Subcutaneous abdominal adipose tissue (tissue), 5 donors: ENCODE results near the gene PPM1F.

Experiments used
- H3K27ac ChIP-seq: one replicate; pipeline ENCODE4 v1.7.0; 2013; ENCODE audit warnings: low read depth, mild to moderate bottlenecking, inconsistent platforms, low read length, moderate library complexity
- H3K27me3 ChIP-seq, 5 donors: one replicate each; pipeline ENCODE4 v1.7.0; 2013; ENCODE audit warnings: low read length in 5 of 5, inconsistent platforms in 1 of 5; ENCODE audit not compliant: control insufficient read depth in 5 of 5, insufficient read depth in 4 of 5
- H3K36me3 ChIP-seq, 5 donors: one replicate each; pipeline ENCODE4 v1.7.0; 2013; ENCODE audit warnings: low read length in 5 of 5; ENCODE audit not compliant: control insufficient read depth in 5 of 5, insufficient read depth in 5 of 5
- H3K4me1 ChIP-seq, 5 donors: one replicate each; pipeline ENCODE4 v1.7.0; 2013; ENCODE audit warnings: low read length in 5 of 5, mild to moderate bottlenecking in 3 of 5, moderate library complexity in 1 of 5; ENCODE audit not compliant: control insufficient read depth in 5 of 5, insufficient read depth in 5 of 5
- H3K4me3 ChIP-seq, 5 donors: one replicate each; pipeline ENCODE4 v1.7.0; 2013; ENCODE audit warnings: low read length in 5 of 5, low read depth in 1 of 5
- H3K9ac ChIP-seq, 5 donors: one replicate each; pipeline ENCODE4 v1.7.0; 2013; ENCODE audit warnings: low read length in 5 of 5, mild to moderate bottlenecking in 4 of 5, moderate library complexity in 3 of 5
- H3K9me3 ChIP-seq, 5 donors: one replicate each; pipeline ENCODE4 v1.7.0; 2013; ENCODE audit warnings: low read length in 5 of 5; ENCODE audit not compliant: control insufficient read depth in 5 of 5
- donor health status: healthy.
- donor health status: healthy.
- donor health status: healthy.
- donor health status: healthy.
- donor health status: healthy.

Gene PPM1F

DNA sequence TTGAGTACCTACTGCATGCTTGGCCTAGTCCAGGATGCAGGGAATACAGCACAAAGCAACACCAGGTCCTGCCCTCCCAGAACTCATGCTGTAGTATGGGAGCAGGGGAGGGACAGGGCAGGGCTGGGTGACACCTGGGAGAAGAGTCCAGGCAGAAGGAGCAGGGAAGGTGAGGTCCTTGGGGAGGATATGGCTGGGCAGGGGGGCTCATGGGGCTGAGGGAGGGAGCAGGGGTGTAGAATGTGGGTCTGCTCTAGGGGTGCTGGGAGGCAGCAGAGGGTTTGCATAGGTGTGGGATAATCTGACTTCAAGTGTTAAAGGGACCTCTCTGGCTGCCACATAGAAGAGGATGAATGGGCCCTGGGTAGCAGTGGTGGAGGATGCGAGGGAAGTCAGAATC, 25.2 kb upstream of the PPM1F start:
- Histone ChIP-seq H3K36me3 (peaks cover 0 to 44% (median 32%) of the 10 kb centered on the region in 5 donors), H3K9me3 (no peaks in the 10 kb centered on the region), H3K27ac (no peak overlapping the region), H3K27me3 (no peaks in the 10 kb centered on the region), H3K4me1 (peaks cover 0 to 21% (median 16%) of the 10 kb centered on the region in 5 donors), H3K9ac (no peak overlapping the region), H3K4me3 (no peak overlapping the region)

DNA sequence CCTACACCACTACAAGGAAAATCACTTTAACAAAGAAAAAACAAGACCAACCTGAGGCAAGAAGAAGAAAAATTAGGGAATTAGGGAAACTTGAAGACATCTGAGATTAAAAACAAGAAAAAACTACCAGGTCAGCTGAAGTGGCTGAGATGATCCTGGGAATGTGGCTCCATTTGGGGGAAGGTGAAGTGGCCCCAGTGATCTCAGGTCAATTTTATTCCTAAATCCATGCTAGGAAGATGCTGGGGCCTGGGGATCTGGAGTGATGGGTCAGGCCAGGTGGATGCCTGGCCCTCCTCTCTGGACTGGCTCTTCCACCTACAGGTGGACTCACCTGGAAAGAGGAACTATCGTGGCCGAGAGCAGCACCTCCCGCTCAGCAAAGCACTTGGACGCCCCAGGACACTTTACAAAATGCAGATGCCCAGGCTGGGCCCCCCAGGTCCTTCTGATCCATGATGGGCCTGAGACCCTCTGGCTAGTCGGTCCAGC, 23.3 kb upstream of the PPM1F start:
- peak overlapping the region in 1 of 5 donors; percentile 62 for H3K9ac ChIP-seq
- H3K36me3 ChIP-seq = peaks cover 0 to 61% (median 52%) of the 10 kb centered on the region in 5 donors
- peaks cover 0 to 6% (median under 1%) of the 10 kb centered on the region in 5 donors for H3K4me1 ChIP-seq
- no peaks in the 10 kb centered on the region for H3K27me3 ChIP-seq
- H3K27ac ChIP-seq = no peak overlapping the region
- H3K9me3 ChIP-seq = no peaks in the 10 kb centered on the region
- no peak overlapping the region for H3K4me3 ChIP-seq

DNA sequence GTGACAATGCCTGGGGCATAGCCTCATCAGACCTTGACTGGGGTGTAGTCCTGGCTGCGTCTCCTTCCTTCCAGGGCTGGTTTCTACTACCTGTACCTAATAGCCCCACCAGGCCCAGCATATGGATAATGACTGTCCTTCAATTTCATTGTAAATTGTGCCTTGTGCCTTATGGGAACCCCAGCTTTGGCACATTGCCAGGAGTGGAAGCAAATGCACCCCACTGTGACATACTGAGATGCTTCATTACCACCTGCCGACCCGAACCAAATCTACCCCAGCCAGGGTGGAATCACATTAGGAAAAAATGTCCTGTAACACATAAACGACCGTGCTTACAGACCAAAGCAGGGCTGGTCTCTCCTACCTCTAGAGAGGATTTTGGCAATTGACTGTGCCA, 22.6 kb upstream of the PPM1F start:
- no peak overlapping the region for H3K9ac ChIP-seq
- H3K9me3 ChIP-seq = no peaks in the 10 kb centered on the region
- H3K27me3 ChIP-seq = no peaks in the 10 kb centered on the region
- H3K36me3 ChIP-seq = peaks cover 0 to 67% (median 58%) of the 10 kb centered on the region in 5 donors
- H3K4me3 ChIP-seq = no peak overlapping the region
- H3K4me1 ChIP-seq = no peaks in the 10 kb centered on the region
- H3K27ac ChIP-seq = no peak overlapping the region

DNA sequence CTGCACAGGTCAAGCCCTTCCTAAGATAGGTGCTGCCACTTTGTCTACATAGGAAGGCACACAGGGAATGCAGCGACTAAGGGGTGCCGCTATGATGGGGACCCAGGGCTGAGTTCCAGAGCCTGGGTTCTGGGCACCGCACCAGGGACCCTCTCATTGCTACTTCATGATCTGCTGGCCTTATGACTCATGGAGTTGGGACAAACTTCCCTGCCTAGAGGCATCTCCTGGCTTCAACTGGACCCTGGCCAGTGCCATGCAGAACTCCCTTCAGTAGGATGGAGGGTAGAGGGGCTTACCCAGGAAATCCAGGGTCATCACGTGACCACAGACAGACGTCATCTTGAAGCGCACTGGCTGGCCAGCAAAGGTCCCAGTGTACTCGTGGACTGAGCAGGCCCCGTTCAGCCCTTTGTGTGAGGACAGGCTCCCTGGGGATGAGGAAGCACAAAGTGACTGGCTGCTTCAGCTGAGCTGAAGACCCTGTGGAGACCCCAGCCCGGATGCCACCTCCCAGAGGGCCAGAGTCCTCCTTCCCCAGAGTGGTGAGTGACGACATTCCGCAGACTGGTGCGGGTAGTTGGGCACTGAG, 21.5 kb upstream of the PPM1F start:
- Histone ChIP-seq H3K9me3 (no peaks in the 10 kb centered on the region), H3K4me1 (no peaks in the 10 kb centered on the region), H3K36me3 (peaks cover 0 to 73% (median 64%) of the 10 kb centered on the region in 5 donors), H3K27ac (no peak overlapping the region), H3K4me3 (no peak overlapping the region), H3K27me3 (no peaks in the 10 kb centered on the region), H3K9ac (no peak overlapping the region)

DNA sequence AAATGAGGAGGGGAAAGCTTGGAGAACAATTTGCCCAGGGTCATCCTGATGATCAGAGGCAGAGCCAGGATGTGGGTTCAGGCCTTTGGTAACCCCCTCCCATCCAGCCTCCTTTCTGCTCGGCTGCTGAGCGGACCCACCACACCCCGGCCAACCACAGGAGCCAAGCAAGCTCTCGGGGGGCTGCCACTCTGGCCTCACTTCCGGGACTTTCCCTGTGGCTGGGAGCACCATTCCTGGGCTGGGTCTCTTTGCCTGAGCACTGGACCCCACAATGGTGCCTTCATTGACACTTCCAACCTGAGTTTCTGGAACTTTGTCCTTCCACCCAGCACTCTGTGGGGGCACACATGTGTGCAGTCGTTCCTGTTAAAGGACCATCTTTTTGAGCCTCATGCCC, 20.2 kb upstream of the PPM1F start:
- Histone ChIP-seq H3K4me3 (no peak overlapping the region), H3K4me1 (no peaks in the 10 kb centered on the region), H3K9ac (no peak overlapping the region), H3K27me3 (no peaks in the 10 kb centered on the region), H3K9me3 (no peaks in the 10 kb centered on the region), H3K36me3 (peaks cover 0 to 78% (median 71%) of the 10 kb centered on the region in 5 donors), H3K27ac (no peak overlapping the region)

DNA sequence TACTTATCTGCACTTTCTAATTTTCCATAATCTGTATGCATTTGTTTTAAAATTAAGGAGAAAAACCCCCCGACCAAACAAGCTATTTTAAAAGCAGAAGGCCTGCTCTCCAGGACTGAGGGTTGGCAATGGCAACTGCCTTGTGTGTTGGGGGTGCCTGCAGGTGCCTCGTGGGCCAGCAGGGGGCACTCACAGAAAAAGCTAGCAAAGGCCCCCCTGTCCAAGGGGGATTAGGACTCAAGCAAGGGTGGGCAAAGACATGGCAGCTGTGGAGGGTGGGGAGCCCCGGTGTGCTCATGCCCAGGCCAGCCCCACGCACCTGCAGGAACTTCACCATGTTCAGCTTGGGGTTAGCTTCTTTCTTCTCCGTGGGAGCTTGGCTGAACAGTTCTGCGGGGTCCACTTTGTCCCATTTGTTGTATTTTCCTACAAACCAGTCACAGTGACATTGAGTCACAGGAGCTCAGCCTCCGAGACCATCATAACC, 19.7 kb upstream of the PPM1F start:
- Histone ChIP-seq H3K4me3 (no peak overlapping the region), H3K9me3 (no peaks in the 10 kb centered on the region), H3K4me1 (no peaks in the 10 kb centered on the region), H3K9ac (no peak overlapping the region), H3K36me3 (peaks cover 0 to 82% (median 76%) of the 10 kb centered on the region in 5 donors), H3K27me3 (no peaks in the 10 kb centered on the region), H3K27ac (no peak overlapping the region)

DNA sequence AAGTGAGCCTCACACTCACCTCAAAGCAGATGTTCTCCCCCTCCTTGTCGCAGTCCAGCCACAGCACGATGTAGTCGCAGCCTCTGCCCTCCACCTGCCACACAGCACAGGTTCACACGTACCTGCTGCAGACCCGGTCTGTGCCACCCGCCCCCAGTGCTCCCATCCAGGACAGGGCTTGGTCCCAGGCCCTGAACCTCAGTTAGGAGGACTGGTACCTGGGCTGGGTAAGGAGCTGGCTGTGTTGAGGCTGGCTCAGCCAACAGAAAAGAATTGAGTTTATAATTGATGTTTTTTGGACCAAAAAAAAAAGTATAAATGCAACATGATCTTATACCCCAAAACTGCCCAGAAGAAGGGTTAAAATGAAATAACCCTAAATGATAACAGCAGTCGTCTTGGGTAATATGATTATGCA, 19.2 kb upstream of the PPM1F start:
- Histone ChIP-seq H3K4me3 (no peak overlapping the region), H3K27ac (no peak overlapping the region), H3K27me3 (no peaks in the 10 kb centered on the region), H3K36me3 (peaks cover 0 to 87% (median 81%) of the 10 kb centered on the region in 5 donors), H3K9me3 (no peaks in the 10 kb centered on the region), H3K9ac (no peak overlapping the region), H3K4me1 (no peaks in the 10 kb centered on the region)

DNA sequence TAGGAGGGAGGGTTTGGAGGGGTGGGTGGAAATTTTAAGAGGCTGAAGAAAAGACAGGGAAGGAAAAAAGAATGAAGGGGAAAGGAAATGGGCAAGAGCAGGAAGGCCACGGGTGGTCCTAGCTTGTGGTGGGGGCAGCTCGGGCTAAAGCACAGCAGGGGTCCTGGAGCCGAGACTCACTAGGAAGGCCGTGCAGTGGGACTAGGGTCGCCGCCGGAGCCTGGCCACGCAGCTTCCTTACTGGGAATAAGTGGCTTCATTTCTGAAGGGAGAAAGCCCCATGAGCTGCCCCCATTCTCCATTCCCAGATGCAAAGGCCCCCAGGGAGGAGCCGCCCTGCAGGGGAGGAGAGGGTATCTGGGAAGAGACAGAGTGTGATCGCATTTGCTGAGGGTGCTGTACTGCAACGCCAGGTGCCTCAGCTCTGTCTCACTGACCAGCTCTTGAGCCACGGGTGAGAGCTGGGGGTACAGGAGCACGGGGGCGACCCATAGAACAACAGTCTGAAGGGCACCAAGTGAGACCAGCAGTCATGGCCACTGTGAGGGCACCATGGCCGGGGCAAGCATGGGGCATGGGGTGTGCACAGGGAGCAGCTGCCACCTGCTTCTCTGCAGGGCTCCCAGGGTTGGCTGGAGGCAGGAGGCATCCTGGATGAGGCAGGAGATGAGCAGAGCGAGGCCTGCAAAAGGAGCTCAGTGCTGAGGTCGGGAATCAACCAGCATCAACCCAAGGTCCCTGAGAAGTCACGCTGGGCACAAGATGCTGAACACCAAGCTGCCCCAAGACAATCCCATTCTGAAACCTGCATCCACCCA, 18.4 kb upstream of the PPM1F start:
- Histone ChIP-seq H3K27me3 (no peaks in the 10 kb centered on the region), H3K36me3 (peaks cover 0 to 92% (median 86%) of the 10 kb centered on the region in 5 donors), H3K4me3 (no peak overlapping the region), H3K9ac (no peak overlapping the region), H3K9me3 (no peaks in the 10 kb centered on the region), H3K27ac (no peak overlapping the region), H3K4me1 (no peaks in the 10 kb centered on the region)

DNA sequence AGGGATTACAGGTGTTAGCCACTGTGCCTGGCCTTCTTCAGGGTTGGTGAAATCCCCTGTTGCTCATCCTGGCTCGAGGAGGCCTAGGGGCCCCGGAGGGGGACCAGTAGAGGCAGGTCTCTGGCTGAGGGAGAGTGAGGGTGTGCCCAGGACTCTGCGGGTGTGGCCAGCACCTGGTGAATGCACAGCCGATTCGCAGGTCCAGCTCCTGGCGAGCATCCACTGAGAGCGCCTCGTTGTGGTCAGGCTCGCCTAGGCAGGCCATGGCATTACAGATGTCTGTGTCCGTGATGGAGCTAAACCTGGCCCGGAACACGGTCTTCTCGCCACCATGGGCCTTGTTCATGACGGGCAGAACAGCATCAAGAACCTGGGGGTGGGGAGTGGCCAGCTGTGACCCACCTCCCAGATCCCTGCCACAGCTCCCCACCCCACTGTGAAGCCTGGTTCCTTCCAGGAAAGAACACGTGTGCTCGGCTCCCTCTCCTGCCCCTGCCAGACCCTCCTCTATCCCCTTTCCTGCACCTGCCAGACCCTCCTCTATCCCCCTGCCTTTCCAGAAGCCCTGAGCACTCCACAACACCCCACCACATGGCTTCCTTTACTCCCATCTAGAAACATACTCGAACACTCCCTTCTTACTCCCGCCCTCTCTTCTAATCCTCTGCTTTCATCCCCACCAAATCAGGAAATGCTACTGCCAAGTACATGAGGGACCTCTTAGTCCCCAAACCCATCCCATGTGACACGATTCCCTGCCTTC, 17.6 kb upstream of the PPM1F start:
- H3K36me3 ChIP-seq = peaks cover 0 to 95% (median 87%) of the 10 kb centered on the region in 5 donors
- H3K27me3 ChIP-seq = no peaks in the 10 kb centered on the region
- no peak overlapping the region for H3K4me3 ChIP-seq
- no peaks in the 10 kb centered on the region for H3K9me3 ChIP-seq
- H3K9ac ChIP-seq = no peak overlapping the region
- H3K4me1 ChIP-seq = no peaks in the 10 kb centered on the region
- H3K27ac ChIP-seq = no peak overlapping the region
